Mesenchymal stem cell (in vitro differentiated cells and primary cell): Measurements from ENCODE around the gene CATSPER4.
"Not testable (repeated sequence)": the region's sequence is repeated elsewhere in the genome, so short reads cannot be mapped to it uniquely, and the experiment has no call there.

Experiments used
- DNase-seq: peaks from one replicate; pipeline ENCODE4 v3.0.0-alpha.2; 2013
- H2AFZ ChIP-seq: one replicate; pipeline ENCODE4 v1.6.1; 2013; ENCODE audit warnings: low read depth, mild to moderate bottlenecking, control low read depth, inconsistent platforms, low read length, moderate library complexity
- H2AK5ac ChIP-seq: 2 replicates; pipeline ENCODE4 v1.6.1; 2013; ENCODE audit warnings: low read length, moderate library complexity, mild to moderate bottlenecking, inconsistent platforms; ENCODE audit not compliant: severe bottlenecking
- H2BK120ac ChIP-seq: one replicate; pipeline ENCODE4 v1.6.1; 2013; ENCODE audit warnings: low read depth, mild to moderate bottlenecking, inconsistent platforms, low read length, moderate library complexity
- H2BK12ac ChIP-seq, 2 experiments: one replicate each; pipeline ENCODE4 v1.6.1; 2013; ENCODE audit warnings: inconsistent platforms in 2 of 2, low read length in 2 of 2, mild to moderate bottlenecking in 2 of 2, moderate library complexity in 2 of 2, control low read depth in 1 of 2
- H2BK15ac ChIP-seq: one replicate; pipeline ENCODE4 v1.6.1; 2013; ENCODE audit warnings: mild to moderate bottlenecking, low read depth, inconsistent platforms; ENCODE audit not compliant: poor library complexity, severe bottlenecking
- H2BK5ac ChIP-seq: 2 replicates; pipeline ENCODE4 v1.6.1; 2013; ENCODE audit warnings: low read depth, mild to moderate bottlenecking, low read length, control low read depth, inconsistent platforms; ENCODE audit not compliant: poor library complexity, severe bottlenecking
- H3K14ac ChIP-seq, 2 experiments: one replicate each; pipeline ENCODE4 v1.6.1; 2013; ENCODE audit warnings: inconsistent platforms in 2 of 2, low read length in 2 of 2, control low read depth in 1 of 2, mild to moderate bottlenecking in 1 of 2, moderate library complexity in 1 of 2
- H3K18ac ChIP-seq, 2 experiments: one replicate each; pipeline ENCODE4 v1.6.1; 2013; ENCODE audit warnings: inconsistent platforms in 2 of 2, low read length in 2 of 2, control low read depth in 1 of 2, low read depth in 1 of 2, mild to moderate bottlenecking in 1 of 2
- H3K23ac ChIP-seq, 2 experiments: one replicate each; pipeline ENCODE4 v1.6.1; 2013; ENCODE audit warnings: inconsistent platforms in 2 of 2, low read length in 2 of 2, mild to moderate bottlenecking in 2 of 2, moderate library complexity in 2 of 2, control low read depth in 1 of 2
- H3K27ac ChIP-seq: 2 replicates; pipeline ENCODE4 v1.5.1; 2013; ENCODE audit warnings: mild to moderate bottlenecking, moderate library complexity, low read length, control low read depth, inconsistent platforms; ENCODE audit not compliant: poor library complexity, severe bottlenecking
- H3K27me3 ChIP-seq, 2 experiments: 2 replicates each; pipeline versions ENCODE4 v1.6.1 to v1.7.0; 2013; ENCODE audit warnings: low read length in 2 of 2, mild to moderate bottlenecking in 2 of 2, moderate library complexity in 2 of 2, control low read depth in 1 of 2, inconsistent platforms in 1 of 2; ENCODE audit not compliant: control insufficient read depth in 1 of 2, insufficient read depth in 1 of 2
- H3K36me3 ChIP-seq, 2 experiments: 2 replicates each; pipeline versions ENCODE4 v1.6.1 to v1.7.0; 2013; ENCODE audit warnings: low read length in 2 of 2, control low read depth in 1 of 2, inconsistent platforms in 1 of 2, low read depth in 1 of 2, mild to moderate bottlenecking in 1 of 2; ENCODE audit not compliant: insufficient read depth in 2 of 2, control insufficient read depth in 1 of 2
- H3K4ac ChIP-seq, 2 experiments: one replicate each; pipeline ENCODE4 v1.6.1; 2013; ENCODE audit warnings: inconsistent platforms in 2 of 2, low read length in 2 of 2, mild to moderate bottlenecking in 2 of 2, moderate library complexity in 2 of 2, control low read depth in 1 of 2, low read depth in 1 of 2
- H3K4me1 ChIP-seq: 2 replicates; pipeline ENCODE4 v1.6.1; 2013; ENCODE audit warnings: low read depth, low read length, control low read depth; ENCODE audit not compliant: control insufficient read depth, insufficient read depth
- H3K4me2 ChIP-seq: 2 replicates; pipeline ENCODE4 v1.6.1; 2013; ENCODE audit warnings: low read length, mild to moderate bottlenecking, inconsistent platforms; ENCODE audit not compliant: poor library complexity, severe bottlenecking
- H3K4me3 ChIP-seq, 2 experiments: 2 replicates each; pipeline versions ENCODE4 v1.5.1 to v1.7.0; 2013; ENCODE audit warnings: low read length in 2 of 2, mild to moderate bottlenecking in 2 of 2, control low read depth in 1 of 2, low read depth in 1 of 2; ENCODE audit not compliant: insufficient read depth in 1 of 2
- H3K79me1 ChIP-seq: replicated peaks from 2 replicates; pipeline ENCODE4 v1.6.1; 2013; ENCODE audit warnings: mild to moderate bottlenecking, control low read depth, low read length, inconsistent platforms; ENCODE audit not compliant: poor library complexity, severe bottlenecking
- H3K9ac ChIP-seq: 2 replicates; pipeline ENCODE4 v1.7.0; 2013; ENCODE audit warnings: mild to moderate bottlenecking, low read length, moderate library complexity
- H3K9me3 ChIP-seq: 2 replicates; pipeline ENCODE4 v1.7.0; 2013; ENCODE audit warnings: mild to moderate bottlenecking, low read length; ENCODE audit not compliant: control insufficient read depth
- H4K8ac ChIP-seq: one replicate; pipeline ENCODE4 v1.6.1; 2013; ENCODE audit warnings: inconsistent platforms, mild to moderate bottlenecking, low read length, moderate library complexity
- H4K91ac ChIP-seq: one replicate; pipeline ENCODE4 v1.6.1; 2013; ENCODE audit warnings: mild to moderate bottlenecking, low read length, inconsistent platforms
- WGBS: methylation state at CpG from one replicate; pipeline ENCODE4 v1.1.7; 2013; ENCODE audit warnings: mixed read lengths; 5-methylcytosine and 5-hydroxymethylcytosine counted together

CATSPER4 gene

DNA sequence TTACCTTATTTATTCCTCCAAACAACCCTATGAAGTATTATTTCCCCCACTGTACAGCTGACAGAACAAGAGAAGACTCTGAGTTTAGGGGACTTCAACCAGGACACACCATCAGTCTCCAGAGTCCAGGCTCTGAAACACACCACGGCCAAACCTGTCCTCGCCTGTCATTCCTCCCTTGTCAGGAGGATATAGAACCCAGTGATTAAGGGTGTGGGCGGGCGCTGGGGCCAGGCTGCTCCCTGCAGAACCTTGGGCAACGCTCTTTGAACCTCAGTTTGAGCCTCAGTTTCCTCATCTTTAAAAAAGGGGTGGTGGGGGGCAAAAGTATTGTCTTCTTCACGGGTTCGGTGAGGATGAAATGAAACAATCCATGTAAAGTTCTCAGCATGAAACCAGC lies 34.2 kb downstream of the CATSPER4 start:
- Histone ChIP-seq H3K14ac (no peak overlapping the region), H2AFZ (no peak overlapping the region), H3K27me3 (peaks cover 20 to 72% of the 10 kb centered on the region in 2 experiments), H3K9ac (no peak overlapping the region), H3K36me3 (no peaks in the 10 kb centered on the region), H2BK5ac (no peak overlapping the region), H4K8ac (no peak overlapping the region), H2BK120ac (no peak overlapping the region), H4K91ac (no peak overlapping the region), H2BK15ac (no peak overlapping the region), H3K18ac (no peak overlapping the region), H3K4me1 (peaks cover 13% of the 10 kb centered on the region), H3K4me2 (no peak overlapping the region), H3K27ac (no peak overlapping the region), H2AK5ac (no peak overlapping the region), H3K23ac (no peak overlapping the region), H2BK12ac (no peak overlapping the region), H3K9me3 (no peaks in the 10 kb centered on the region), H3K4me3 (peak overlapping the region in 1 of 2 experiments; percentile 36), H3K79me1 (no peaks in the 10 kb centered on the region), H3K4ac (no peak overlapping the region)
- WGBS: 87% methylated on average over 7 of the region's 7 CpGs
- DNase-seq: no peak

DNA sequence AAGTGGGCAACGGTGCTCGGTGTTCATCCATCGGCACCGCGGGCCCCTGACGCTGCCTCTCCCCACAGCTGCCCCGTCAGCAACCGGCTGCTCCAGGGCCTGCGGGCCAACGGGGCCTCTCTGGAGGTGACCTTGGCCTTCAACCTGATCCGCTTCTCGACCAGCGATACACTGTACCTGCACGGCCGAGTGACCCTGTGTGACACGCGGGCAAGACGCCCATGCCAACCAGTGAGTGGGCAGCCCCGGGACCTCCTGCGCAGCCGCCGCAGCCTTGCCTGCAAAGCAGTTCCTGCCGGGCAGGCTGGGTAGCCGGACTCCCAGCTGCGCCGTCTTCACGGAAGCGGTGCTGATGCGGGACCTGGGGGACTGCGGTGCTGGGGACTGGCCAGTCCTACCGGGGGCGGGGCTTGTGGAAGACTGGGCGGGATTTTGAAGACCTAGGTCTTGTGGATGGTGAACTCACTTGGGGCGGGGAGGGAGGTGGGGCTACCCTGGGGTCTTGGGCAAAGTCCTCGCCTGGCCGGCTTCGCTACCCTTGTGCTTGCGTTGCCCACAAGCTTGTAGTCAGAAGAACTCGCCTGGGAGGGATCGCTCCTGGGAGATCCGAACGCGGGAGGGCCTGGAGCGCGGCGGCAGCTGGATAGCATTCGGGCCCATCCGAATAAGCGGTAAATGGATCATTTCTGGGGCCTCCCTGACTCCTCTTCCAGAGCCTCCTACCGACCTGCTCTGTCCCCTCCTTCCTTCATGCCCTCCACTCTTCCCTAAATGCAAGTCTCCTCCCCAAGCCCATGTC lies 34.8 kb downstream of the CATSPER4 start:
- H2BK12ac ChIP-seq: no peak overlapping the region
- H2BK15ac ChIP-seq: no peak overlapping the region
- no peak overlapping the region for H4K91ac ChIP-seq
- H3K14ac ChIP-seq: peak overlapping the region in 1 of 2 experiments; percentile 87
- H2AK5ac ChIP-seq: no peak overlapping the region
- no peak overlapping the region for H2BK120ac ChIP-seq
- no peak overlapping the region for H3K27ac ChIP-seq
- H3K4me3 ChIP-seq: peak overlapping the region; percentile 36 to 73
- H4K8ac ChIP-seq: peak overlapping the region; percentile 75
- no peaks in the 10 kb centered on the region for H3K9me3 ChIP-seq
- no peaks in the 10 kb centered on the region for H3K36me3 ChIP-seq
- peak overlapping the region in 1 of 2 experiments; percentile 86 for H3K23ac ChIP-seq
- H3K79me1 ChIP-seq: no peaks in the 10 kb centered on the region
- H3K27me3 ChIP-seq: peaks cover 20 to 66% of the 10 kb centered on the region in 2 experiments
- H2BK5ac ChIP-seq: no peak overlapping the region
- peak overlapping the region; percentile 32 for H3K9ac ChIP-seq
- peak overlapping the region in 1 of 2 experiments; percentile 74 for H3K18ac ChIP-seq
- peaks cover 13% of the 10 kb centered on the region for H3K4me1 ChIP-seq
- H3K4ac ChIP-seq: no peak overlapping the region
- WGBS: 16% methylated on average over 50 of the region's 50 CpGs
- peak overlapping the region; percentile 93 for H2AFZ ChIP-seq
- DNase-seq: peak; percentile 42
- H3K4me2 ChIP-seq: peak overlapping the region; percentile 82

DNA sequence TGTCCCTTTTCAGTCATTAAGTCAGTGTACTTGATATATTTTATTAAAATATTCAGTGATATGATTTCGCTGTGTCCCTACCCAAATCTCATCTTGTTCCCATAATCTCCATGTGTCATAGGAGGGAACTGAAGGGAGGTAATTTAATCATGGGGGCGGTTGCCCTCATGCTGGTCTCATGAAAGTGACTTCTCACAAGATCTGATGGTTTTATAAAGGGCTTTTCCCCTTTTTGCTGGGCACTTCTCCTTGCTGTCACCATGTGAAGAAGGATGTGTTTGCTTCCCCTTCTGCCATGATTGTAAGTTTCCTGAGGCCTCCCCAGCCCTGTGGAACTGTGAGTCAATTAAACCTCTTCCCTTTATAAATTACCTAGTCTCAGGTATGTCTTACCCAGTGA lies 40.3 kb downstream of the CATSPER4 start:
- H3K4me1 ChIP-seq, H4K91ac ChIP-seq: not testable (repeated sequence)

DNA sequence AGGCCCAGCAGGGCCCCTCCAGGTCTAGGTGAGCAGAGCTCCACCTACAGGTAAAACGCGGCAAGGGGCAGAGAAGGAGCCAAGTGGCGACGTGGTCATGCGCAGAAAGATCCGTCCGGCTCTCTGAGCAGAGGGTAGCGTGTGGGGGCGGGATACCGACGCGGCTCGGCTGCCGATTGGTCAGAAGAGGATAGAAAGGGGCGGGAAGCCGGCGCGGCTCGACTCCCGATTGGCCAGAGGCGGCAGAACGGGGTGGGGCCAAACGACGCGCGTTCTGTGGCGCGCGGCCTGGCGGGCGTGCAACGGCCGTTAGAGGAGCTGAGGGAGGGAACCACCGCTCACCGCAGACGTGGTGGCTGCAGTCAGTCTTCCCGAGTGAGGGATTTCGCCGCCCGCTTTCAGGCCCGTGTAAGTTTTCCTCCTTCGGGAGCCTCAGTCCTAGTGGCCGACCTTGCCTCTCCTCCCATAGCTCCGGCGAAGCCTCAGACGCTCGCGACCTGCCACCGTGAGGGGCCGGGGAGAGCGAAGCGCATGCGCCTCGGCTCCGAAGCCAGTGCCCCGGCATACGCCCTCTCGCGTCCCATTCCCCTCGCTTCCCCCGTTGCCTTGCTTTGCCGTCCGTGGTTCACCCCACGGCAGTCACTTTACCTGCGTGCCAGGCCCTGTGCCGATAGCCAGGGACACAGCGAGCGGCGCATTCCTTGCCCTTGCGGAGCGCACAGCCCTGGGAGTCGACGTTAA lies 43.7 kb downstream of the CATSPER4 start, which contains the start of gene CEP85:
Gene CEP85, plus strand, starts transcription at position 298 of the 741 bp plus-strand sequence. CDS start 5,584 bp downstream, outside the sequence.
- H3K27ac ChIP-seq: peak within 1 kb of the TSS; percentile 50
- H3K4me1 ChIP-seq: peaks cover 3% of the 10 kb centered on the region
- H3K18ac ChIP-seq: peak within 1 kb of the TSS; percentile 61 to 94
- H3K4ac ChIP-seq: peak within 1 kb of the TSS; percentile 75 to 81
- peak within 1 kb of the TSS; percentile 92 for H3K9ac ChIP-seq
- peak within 1 kb of the TSS; percentile 98 for H4K8ac ChIP-seq
- no peak within 1 kb of the TSS for H2BK120ac ChIP-seq
- H4K91ac ChIP-seq: peak within 1 kb of the TSS; percentile 75
- H3K9me3 ChIP-seq: no peaks in the 10 kb centered on the region
- no peak within 1 kb of the TSS for H2AK5ac ChIP-seq
- peak; percentile 97 for DNase-seq
- WGBS: under 1% methylated on average over 68 of the region's 73 CpGs
- peak within 1 kb of the TSS; percentile 39 for H2BK5ac ChIP-seq
- peak within 1 kb of the TSS; percentile 80 for H3K4me2 ChIP-seq
- H3K23ac ChIP-seq: peak within 1 kb of the TSS in 1 of 2 experiments; percentile 19
- peak within 1 kb of the TSS in 1 of 2 experiments; percentile 67 for H2BK12ac ChIP-seq
- H3K14ac ChIP-seq: peak within 1 kb of the TSS in 1 of 2 experiments; percentile 92
- H2AFZ ChIP-seq: peak within 1 kb of the TSS; percentile 100
- no peaks in the 10 kb centered on the region for H3K27me3 ChIP-seq
- peaks cover 5% of the 10 kb centered on the region for H3K79me1 ChIP-seq
- peak within 1 kb of the TSS; percentile 79 to 95 for H3K4me3 ChIP-seq
- H2BK15ac ChIP-seq: peak within 1 kb of the TSS; percentile 73
- H3K36me3 ChIP-seq: no peaks in the 10 kb centered on the region

More for the DNA sequence above, 40.3 kb downstream of the CATSPER4 start:
- not testable (repeated sequence) for H3K9ac ChIP-seq, H2BK5ac ChIP-seq, H3K79me1 ChIP-seq, H3K9me3 ChIP-seq, H2BK120ac ChIP-seq, H3K18ac ChIP-seq, H2BK15ac ChIP-seq, H2AFZ ChIP-seq, H4K8ac ChIP-seq, H3K14ac ChIP-seq, H2BK12ac ChIP-seq, H3K23ac ChIP-seq, H3K4me3 ChIP-seq, H3K36me3 ChIP-seq, H3K4me2 ChIP-seq, DNase-seq, H2AK5ac ChIP-seq, H3K4ac ChIP-seq, H3K27ac ChIP-seq
- H3K27me3 ChIP-seq: peaks cover 7 to 25% of the 10 kb centered on the region in 2 experiments
- 92% methylated on average over 1 of the region's 2 CpGs for WGBS
